ENCODE results near the gene CHAD.
"Not testable (repeated sequence)": the region's sequence is repeated elsewhere in the genome, so short reads cannot be mapped to it uniquely, and the experiment has no call there.

The CHAD gene

DNA sequence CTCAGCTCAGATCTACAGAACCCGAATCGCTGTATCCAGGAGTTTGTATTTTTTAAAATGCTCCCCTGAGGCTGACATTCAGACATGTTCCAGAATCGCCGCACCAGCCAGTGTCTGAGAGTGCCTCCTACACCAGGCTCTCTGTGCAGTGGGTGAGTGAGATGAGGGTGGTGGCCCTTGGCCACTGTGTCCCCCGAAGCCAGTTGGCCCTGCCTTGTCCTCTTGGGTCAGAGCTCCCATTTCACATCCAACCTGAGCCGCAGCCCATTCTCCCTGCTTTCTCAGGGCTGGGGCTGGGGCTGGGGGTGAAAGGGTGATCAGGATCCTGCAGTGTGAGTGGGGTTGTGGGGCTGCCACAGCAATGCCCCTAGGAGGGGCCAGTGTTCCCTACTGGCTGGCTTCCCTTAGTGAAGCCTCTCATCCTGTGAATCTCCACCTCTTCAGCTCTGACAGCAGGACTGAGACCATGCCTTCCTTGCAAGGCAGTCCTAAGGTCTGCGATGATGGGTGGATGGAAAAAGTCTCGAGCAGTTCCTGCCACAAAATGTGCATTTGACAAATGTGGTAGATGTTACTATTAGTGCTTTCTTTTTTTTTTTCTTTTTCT is 26.6 kb upstream of the CHAD start:
- no peak for DNase-seq (ENCODE audit: low read depth)

DNA sequence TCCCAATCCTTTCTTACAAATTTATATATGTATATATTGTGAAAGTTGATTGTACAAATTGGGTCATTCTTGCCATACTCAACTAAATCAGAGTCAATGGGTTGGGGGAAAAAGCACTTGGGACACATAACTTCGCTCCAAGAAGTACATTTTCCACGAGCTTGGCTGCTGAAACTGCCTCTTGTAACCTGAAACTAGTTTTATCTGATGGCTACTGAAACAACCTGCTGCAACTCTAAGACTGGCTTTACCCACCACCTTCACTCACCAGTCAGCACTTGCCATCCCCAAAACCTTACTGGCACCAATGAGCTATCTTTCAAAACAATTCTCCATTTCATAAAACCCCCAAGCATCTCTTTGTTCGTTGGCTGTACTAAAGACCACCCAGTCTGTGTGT is 25.1 kb upstream of the CHAD start:
- no peak for DNase-seq (ENCODE audit: low read depth)

DNA sequence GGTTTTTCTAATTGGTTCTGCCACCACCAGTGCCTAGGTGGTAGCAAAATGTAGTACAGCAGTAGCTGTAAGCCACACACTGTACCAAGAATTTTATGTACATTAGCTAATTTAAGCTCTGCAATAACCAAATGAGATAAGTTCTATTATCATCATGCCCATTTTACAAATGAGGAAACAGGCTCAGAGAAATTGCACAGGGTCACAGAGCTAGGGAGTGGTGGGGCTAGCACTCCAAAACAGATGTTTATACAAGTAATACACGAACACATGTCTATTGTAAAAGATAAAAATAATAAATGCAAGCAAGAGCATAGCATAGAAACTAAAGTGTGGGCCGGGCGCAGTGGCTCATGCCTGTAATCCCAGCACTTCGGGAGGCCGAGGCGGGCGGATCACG is 23.5 kb upstream of the CHAD start:
- DNase-seq (ENCODE audit: low read depth), result no peak

DNA sequence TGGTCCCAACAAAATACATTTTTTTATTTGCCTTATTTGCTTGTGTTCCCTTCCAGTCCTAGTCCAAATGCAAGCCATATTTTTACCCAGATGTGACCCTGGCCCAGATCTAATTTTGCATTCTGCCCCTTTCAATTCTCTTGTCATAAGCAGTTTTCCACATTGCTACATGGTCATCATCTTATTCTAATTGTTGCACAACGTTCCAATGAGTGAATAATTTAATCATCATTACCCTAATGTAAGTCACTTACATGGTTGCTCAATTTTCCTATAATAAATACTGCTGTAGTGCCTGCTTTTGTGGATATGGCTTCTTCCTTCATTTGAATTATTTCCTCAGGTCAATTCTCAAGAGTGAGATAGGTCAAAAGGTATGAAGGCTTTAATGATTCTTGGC is 22.8 kb upstream of the CHAD start:
- DNase-seq (ENCODE audit: low read depth), result peak; percentile 24

GRCh38 chr17:50488880-50489279 is 20.2 kb upstream of the CHAD start:
- DNase-seq (ENCODE audit: low read depth), result no peak

DNA sequence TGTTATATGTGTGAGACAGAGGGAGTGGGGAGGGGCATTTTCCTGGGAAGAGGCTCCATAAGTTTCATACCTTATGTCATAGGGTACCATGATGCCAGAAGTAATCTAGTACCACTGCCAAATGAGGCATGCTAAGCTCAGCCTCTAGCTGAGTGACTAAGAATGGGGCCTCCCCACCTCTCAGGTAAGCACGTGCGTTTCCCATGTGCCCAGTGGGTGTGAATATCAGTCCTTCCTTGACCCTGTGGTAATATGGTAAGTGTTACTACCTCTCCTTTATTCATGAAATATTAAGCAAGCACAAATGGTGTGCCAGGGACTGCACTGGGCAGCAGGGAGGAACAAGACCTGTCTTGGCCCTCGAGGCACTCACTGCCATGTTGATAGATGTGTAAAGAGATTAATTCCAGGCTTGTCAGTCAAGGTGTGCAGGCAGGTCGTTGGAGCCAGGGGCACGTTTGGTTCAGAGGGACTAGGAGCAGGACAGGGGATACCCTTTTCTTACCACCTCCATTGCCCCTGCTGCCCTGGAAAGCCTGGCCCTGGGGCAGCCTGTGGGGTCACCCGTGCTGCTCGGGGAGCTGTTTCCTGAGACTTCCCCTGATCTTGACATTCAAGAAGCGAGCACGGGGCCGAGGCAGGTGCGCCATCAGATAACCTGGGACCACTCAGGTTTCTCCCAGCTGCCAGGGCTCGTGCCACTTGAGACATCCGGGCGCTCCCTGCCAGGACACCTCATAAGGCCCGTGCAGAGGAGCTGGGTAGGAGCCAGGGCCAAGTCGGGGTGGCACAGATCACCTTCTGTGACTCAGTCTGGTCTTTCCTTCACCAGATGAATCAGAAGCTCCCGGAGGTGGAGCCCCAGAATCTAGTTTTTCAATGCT is 18.8 kb upstream of the CHAD start:
- no peak for DNase-seq (ENCODE audit: low read depth)

DNA sequence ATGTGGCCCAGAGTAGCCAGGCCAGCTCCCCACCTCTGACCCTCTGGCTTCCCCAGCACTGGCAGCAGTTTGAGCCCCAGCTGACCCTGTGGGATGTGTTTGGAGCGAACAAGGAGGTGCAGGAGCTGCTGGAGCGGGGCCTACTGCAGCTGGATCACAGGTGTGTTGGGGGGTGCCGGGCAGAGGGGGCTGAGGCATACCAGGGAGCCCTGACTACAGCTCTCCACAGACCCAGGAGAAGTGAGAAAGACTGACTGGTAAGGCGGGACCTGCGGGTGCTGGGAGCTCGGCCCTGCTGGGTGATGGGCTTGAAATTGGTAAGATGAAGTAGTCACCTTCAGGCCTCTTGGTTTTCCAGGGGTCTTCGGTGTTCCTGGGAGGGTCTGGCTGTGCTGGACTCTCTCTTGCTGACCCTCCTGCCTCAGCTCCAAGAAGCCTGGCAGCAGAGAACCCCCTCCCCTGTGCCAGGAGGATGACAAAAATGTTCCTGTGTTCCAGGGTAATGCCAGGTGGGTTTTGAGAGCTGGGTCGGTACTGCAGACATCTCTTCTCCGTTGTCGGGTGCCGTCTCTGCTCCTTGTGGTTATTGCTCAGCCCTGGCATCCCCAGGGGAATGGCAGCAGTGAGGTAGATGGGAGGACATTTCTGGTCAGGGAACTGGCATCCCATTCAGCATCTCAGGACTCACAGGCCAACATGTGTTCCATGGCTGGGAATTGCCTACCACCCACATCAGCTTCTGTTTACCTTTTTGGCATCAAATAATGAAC is 15.9 kb upstream of the CHAD start:
- DNase-seq (ENCODE audit: low read depth), result no peak

- no peak for DNase-seq (ENCODE audit: low read depth)
Observed at GRCh38 chr17:50483266-50483665, 14.6 kb upstream of the CHAD start.

DNA sequence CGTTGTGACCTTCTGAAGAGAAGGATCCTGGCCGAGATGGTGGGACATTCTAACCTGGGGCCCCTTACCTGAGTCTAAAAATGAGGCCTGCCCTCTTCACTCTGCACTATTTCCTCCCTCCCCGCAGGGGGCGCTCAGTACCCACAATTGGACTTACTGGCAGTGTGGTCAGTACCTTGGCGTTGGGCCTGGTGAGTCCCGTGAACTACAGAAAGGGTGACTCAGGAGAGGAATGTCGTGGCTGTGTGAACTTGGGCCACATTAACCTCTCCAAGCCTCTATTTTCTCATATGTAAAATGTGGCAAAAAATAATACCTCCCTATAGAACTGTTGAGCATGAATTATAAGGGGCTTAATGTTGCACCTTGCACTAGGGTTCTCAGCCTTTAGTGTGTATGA is 13.8 kb upstream of the CHAD start:
- peak; percentile 95 for DNase-seq (ENCODE audit: low read depth)

DNA sequence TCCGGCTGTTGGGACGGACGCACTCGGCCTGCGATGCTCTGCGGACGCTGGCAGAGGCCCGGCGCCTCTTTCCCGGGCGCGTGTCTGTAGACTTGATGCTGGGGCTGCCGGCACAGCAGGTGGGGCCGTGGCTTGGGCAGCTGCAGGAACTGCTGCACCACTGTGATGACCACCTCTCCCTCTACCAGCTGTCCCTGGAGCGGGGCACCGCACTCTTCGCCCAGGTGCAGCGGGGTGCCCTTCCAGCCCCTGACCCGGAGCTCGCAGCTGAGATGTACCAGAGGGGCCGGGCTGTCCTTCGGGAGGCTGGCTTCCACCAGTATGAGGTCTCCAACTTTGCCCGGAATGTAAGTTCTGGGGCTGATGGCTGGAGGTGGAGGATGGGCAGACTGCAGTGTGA is 13.4 kb upstream of the CHAD start:
- DNase-seq (ENCODE audit: low read depth), result no peak

DNA sequence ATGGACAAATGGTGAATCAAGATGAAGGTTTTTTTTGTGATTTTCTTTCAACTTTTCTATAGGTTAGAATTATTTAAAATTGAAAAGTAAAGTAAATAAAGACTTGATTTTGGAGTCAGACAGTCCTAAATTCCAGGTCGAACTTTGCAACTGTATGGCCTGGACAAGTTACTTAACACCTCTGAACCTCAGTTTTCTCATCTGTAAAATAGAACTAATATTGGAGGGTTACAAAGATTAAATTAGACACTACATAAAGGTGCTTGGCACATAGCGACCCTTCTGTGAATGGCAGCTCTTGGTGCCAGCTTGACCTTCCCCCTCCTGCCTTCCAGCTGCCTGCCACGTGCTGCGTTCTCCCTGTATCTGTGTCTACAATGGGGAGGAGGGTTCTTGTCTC is 13.0 kb upstream of the CHAD start:
- no peak for DNase-seq (ENCODE audit: low read depth)

- no peak for DNase-seq (ENCODE audit: low read depth)
Observed at GRCh38 chr17:50480854-50481490, 12.3 kb upstream of the CHAD start.

DNA sequence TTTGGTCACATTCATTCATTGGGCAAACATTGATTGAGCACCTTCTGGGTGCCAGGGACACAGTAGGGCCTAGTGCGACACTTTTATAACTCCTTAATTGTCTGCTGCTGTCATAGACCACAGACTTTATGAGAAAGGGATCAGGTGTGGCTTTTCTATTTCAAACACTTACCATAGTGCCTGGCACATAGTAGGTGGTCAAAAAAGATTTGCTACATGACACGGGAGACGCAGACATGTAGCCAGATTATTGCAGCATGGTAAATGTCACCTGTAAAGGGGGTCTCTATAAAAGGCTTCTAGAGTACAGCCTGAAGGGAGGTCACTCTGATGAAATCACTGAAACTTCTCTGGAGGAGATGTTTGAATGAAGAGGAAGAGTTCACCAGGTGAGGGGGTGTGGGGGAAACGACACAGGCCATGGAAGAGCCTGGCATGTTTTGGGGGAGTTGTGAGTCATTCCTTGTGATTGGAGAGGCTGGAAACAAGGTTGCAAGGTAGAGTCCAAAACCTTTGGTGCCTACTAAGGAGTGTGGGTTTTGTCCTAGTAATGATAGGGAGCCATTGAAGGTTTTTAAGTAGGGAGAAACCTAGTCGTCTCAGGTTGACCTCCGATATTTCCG is 11.6 kb upstream of the CHAD start:
- DNase-seq (ENCODE audit: low read depth), result no peak

DNA sequence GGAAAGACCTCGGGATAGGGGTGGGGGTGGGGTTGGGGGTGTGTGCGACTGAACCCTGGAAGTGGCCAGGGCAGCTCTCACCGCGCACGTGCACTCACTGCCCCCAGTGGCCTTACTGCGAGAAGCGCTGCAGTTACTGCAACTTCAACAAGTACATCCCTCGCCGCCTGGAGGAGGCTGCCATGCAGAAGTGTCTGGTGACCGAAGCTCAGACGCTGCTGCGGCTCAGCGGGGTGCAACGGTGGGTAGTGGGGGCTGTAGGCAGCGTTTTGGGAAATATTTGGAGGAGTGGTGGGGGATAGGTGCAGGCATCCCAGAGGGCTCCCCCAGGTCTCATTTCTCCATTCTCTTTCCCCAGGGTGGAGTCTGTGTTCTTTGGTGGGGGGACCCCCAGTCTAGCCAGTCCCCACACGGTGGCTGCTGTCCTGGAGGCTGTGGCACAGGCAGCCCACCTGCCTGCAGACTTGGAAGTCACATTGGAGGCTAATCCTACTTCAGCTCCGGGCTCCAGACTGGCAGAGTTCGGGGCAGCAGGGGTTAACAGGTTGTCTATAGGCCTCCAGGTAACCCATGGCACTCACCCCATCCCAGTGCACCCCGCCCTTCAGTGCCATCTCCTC is 11.0 kb upstream of the CHAD start:
- peak; percentile 68 for DNase-seq (ENCODE audit: low read depth)

DNA sequence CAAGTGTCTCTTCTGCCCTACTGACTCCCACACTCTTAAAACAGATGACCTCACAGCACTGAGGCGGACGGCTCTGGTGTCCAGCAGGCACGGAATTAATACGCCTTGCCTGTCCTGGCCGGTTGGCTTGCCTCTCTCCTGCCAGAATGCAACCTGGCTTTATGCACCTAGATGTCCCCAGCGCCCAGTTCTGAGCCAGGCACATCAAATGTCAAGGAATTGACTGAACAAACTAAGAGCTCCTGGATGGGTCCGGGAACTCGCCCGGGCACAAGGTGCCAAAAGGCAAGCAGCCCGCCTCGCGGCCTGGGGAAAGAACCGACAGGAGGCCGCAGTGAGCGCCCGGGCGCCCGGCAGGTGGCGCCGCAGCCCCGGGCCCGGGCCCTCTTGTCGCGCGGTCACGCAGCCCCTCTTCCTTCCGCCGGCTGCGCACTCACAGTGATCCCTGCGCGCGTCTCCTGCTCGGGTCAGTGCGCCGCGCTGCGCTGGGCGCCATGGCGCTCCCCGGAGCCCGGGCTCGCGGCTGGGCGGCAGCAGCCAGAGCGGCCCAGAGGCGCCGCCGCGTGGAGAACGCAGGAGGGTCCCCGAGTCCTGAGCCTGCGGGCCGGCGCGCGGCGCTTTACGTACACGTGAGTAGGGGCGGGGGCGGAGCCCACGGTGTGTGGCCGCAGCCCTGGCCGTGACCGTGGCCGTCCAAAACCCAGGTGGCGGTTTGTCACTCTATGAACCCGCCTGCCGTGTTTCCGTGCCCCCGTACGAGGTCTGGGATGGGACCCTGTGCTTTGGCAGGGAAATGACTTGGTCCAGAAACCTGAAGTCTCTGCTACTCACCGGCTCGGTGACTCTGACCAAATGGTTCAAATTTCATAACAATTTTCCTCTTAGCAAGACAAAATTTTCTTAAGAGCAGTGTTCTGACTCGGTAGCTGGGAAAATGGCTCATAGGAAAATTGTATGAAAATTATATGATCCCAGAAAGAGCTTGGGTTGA is 10.0 kb upstream of the CHAD start, which contains the start of gene RSAD1:
TSS of gene RSAD1 (plus strand) at position 470 of the 991 bp plus-strand sequence. CDS start at position 495, 25 bp downstream.
- DNase-seq (ENCODE audit: low read depth), result peak; percentile 76

GRCh38 chr17:50477976-50478375 is 9.3 kb upstream of the CHAD start:
- DNase-seq (ENCODE audit: low read depth), result no peak

- no peak for DNase-seq (ENCODE audit: low read depth)
Observed at GRCh38 chr17:50476545-50477315, 8.1 kb upstream of the CHAD start.

DNA sequence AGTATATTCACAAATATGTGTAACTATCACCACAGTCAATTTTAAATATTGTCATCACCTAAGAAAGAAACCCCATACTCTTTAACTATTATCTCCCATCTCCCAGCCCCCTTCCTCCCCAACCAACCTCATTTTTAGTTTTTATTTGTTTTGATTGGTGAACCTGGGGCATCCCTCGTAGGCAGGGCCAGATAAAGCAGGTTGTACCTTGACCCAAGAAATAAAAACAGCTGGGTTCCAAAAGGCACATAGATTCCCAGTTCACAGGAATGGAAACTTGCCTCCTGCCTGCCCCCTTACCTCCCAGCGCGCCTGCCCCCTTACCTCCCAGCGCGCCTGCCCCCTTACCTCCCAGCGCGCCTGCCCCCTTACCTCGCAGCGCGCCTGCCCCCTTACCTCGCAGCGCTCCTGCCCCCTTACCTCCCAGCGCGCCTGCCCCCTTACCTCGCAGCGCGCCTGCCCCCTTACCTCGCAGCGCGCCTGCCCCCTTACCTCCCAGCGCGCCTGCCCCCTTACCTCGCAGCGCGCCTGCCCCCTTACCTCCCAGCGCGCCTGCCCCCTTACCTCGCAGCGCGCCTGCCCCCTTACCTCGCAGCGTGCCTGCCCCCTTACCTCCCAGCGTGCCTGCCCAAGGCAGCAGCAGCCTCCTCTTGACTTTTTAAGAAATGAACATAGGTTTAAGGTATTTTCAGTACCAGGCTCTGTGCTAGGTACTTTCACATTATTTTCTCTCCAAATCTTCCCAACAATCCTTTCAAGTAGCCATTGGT is 7.3 kb upstream of the CHAD start:
- DNase-seq (ENCODE audit: low read depth), result not testable (repeated sequence)

DNA sequence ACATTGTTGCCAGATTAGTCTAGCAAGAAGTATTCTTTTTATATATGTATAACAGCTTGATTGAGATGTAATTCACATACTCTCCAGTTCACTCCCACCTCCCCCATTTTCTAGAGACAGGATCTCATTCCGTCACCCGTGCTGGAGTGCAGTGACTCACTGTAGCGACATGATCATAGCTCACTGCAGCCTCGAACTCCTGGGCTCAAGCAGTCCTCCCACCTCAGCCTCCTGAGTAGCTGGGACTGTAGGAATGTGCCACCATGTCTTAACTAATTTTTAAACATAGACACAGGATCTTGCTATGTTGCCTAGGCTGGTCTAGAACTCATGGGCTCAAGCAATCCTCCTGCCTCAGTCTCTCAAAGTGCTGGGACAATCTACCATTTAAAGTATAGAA is 6.7 kb upstream of the CHAD start:
- DNase-seq (ENCODE audit: low read depth), result no peak

Data from amniotic epithelial cell (primary cell).